Measurements from ENCODE around the gene ALLC.

- no peak for TF ChIP-seq CTCF (IDR thresholded peaks at IDR 0.05; ENCODE audit: low read depth, low read length)
- no peak for TF ChIP-seq EZH2phosphoT487 (IDR thresholded peaks at IDR 0.05; ENCODE audit: low read depth)
Measured at GRCh38 chr2:3654011-3654410, 4.0 kb upstream of the ALLC start.
